Right lobe of liver (tissue), 4 donors: ENCODE measurements around the gene VPS11.

ENCODE experiments used
- POLR2A ChIP-seq: fragments of 450-650 bp; IDR thresholded peaks from one replicate; pipeline ENCODE4 v1.6.1; 2017; ENCODE audit warnings: antibody characterized with exemption, mild to moderate bottlenecking
- TF ChIP-seq, protein P1 (sequence below), 4 donors: fragments of 200-600 bp in 3 of 4; fragments of 450-650 bp in 1 of 4; IDR thresholded peaks; one replicate each; pipeline versions ENCODE4 v1.5.1 to v1.8.0; 2016 to 2022; ENCODE audit warnings: antibody characterized with exemption in 4 of 4, mild to moderate bottlenecking in 2 of 4
- donor health status: DM: no; HTN: no; CAD: no.
- donor health status: DM: no; HTN: no; CAD: no.
- donor health status: DM: no; HTN: yes; CAD: no.

- TF ChIP-seq POLR2A, result no peak
- TF ChIP-seq, protein P1, sequence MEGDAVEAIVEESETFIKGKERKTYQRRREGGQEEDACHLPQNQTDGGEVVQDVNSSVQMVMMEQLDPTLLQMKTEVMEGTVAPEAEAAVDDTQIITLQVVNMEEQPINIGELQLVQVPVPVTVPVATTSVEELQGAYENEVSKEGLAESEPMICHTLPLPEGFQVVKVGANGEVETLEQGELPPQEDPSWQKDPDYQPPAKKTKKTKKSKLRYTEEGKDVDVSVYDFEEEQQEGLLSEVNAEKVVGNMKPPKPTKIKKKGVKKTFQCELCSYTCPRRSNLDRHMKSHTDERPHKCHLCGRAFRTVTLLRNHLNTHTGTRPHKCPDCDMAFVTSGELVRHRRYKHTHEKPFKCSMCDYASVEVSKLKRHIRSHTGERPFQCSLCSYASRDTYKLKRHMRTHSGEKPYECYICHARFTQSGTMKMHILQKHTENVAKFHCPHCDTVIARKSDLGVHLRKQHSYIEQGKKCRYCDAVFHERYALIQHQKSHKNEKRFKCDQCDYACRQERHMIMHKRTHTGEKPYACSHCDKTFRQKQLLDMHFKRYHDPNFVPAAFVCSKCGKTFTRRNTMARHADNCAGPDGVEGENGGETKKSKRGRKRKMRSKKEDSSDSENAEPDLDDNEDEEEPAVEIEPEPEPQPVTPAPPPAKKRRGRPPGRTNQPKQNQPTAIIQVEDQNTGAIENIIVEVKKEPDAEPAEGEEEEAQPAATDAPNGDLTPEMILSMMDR (IDR thresholded peaks at IDR 0.05), result no peak
These were observed 13.2 kb upstream of the VPS11 start for GRCh38 chr11:119054418-119054817.
